A549 (cell line): Measurements from ENCODE around the gene CDH4.

Experiments used
- BHLHE40 ChIP-seq: IDR thresholded peaks from 2 replicates; pipeline ENCODE4 v1.6.1; 2012; ENCODE audit warnings: low read depth, low read length, inconsistent platforms
- CTCF ChIP-seq: fragments of >200 bp; sonication (Bioruptor Twin); formaldehyde crosslinking; IDR thresholded peaks from 3 replicates; pipeline ENCODE4 v1.5.1; 2016
- EHMT2 ChIP-seq: fragments of 200-600 bp; sonication (generic); IDR thresholded peaks from 2 replicates; pipeline ENCODE4 v1.6.1; 2016; ENCODE audit warnings: antibody characterized with exemption, low read depth, mild to moderate bottlenecking, moderate library complexity
- KDM1A ChIP-seq: fragments of 200-600 bp; sonication (generic); IDR thresholded peaks from 2 replicates; pipeline ENCODE4 v1.6.1; 2016; ENCODE audit warnings: low read depth, mild to moderate bottlenecking
- MAX ChIP-seq: IDR thresholded peaks from 2 replicates; pipeline ENCODE4 v1.6.1; 2012
- PBX3 ChIP-seq: IDR thresholded peaks from 2 replicates; pipeline ENCODE4 v1.6.1; 2012
- POLR2A ChIP-seq: IDR thresholded peaks from 2 replicates; pipeline ENCODE4 v1.6.1; 2012; ENCODE audit warnings: mild to moderate bottlenecking, low read length
- RAD21 ChIP-seq, 2 experiments: fragments of >200 bp in 1 of 2; sonication (Bioruptor Twin) in 1 of 2; formaldehyde crosslinking in 1 of 2; IDR thresholded peaks in 1 of 2; conservative IDR thresholded peaks in 1 of 2; 2 replicates in 1 of 2; 3 replicates in 1 of 2; pipeline ENCODE4 v1.6.1; 2012 to 2018; ENCODE audit warnings: inconsistent platforms in 1 of 2
- REST ChIP-seq: fragments of 200-600 bp; sonication (generic); IDR thresholded peaks from 2 replicates; pipeline ENCODE4 v1.6.1; 2016; ENCODE audit warnings: antibody characterized with exemption, mild to moderate bottlenecking, moderate library complexity
- RFX5 ChIP-seq: fragments of 450-650 bp; IDR thresholded peaks from 2 replicates; pipeline ENCODE4 v1.7.1; 2014; ENCODE audit warnings: antibody characterized with exemption, mild to moderate bottlenecking, moderate library complexity
- SMC3 ChIP-seq: fragments of >200 bp; sonication (Bioruptor Twin); formaldehyde crosslinking; IDR thresholded peaks from 3 replicates; pipeline ENCODE4 v1.6.1; 2018; ENCODE audit warnings: inconsistent platforms
- SREBF2 ChIP-seq: fragments of 450-650 bp; IDR thresholded peaks from 2 replicates; pipeline ENCODE4 v1.6.1; 2014; ENCODE audit warnings: mild to moderate bottlenecking, moderate library complexity

- TF ChIP-seq BHLHE40 (no peak), CTCF (no peak), REST (no peak), POLR2A (no peak), SREBF2 (no peak), RAD21 (conservative IDR thresholded peaks at IDR 0.05 in 1 of 2, IDR thresholded peaks at IDR 0.05 in 1 of 2) (no peak), RFX5 (no peak), EHMT2 (no peak), KDM1A (no peak), PBX3 (no peak), SMC3 (no peak), MAX (no peak)
Measured at GRCh38 chr20:61567204-61567603, 315.1 kb downstream of the CDH4 start.
